Stimulated activated CD8-positive, alpha-beta memory T cell treated with anti-CD3 and anti-CD28 coated beads, Interleukin-4, amount 100 ng/mL, for 4 hours (primary cell): ENCODE results near the gene NT5M.

Experiments used
- DNase-seq, 2 donors: peaks; one replicate each; pipeline ENCODE4 v3.0.0-alpha.2; 2020; ENCODE audit warnings: low read depth in 2 of 2, low spot score in 1 of 2

NT5M gene

GRCh38 chr17:17343160-17343735 is 40.1 kb downstream of the NT5M start:
- no peak for DNase-seq

- no peak for DNase-seq
Measured at GRCh38 chr17:17343896-17344506, 40.8 kb downstream of the NT5M start.

GRCh38 chr17:17344507-17345293 is 41.5 kb downstream of the NT5M start:
- no peak for DNase-seq

- DNase-seq: no peak
Measured at GRCh38 chr17:17345294-17345597, 42.1 kb downstream of the NT5M start.

GRCh38 chr17:17345686-17346427 is 42.7 kb downstream of the NT5M start:
- DNase-seq: no peak

GRCh38 chr17:17346428-17347233 is 43.5 kb downstream of the NT5M start:
- DNase-seq: no peak

- DNase-seq: no peak
Measured at GRCh38 chr17:17347234-17347955, 44.2 kb downstream of the NT5M start.

- DNase-seq: no peak
Measured at GRCh38 chr17:17347956-17348871, 45.0 kb downstream of the NT5M start.

GRCh38 chr17:17348872-17349723 is 45.9 kb downstream of the NT5M start:
- no peak for DNase-seq

GRCh38 chr17:17349724-17350106 is 46.5 kb downstream of the NT5M start:
- no peak for DNase-seq

- no peak for DNase-seq
Measured at GRCh38 chr17:17350491-17351355, 47.5 kb downstream of the NT5M start.

- DNase-seq: no peak
Measured at GRCh38 chr17:17351356-17351891, 48.3 kb downstream of the NT5M start.

- DNase-seq: no peak
Measured at GRCh38 chr17:17351901-17352781, 49.0 kb downstream of the NT5M start.

- no peak for DNase-seq
Measured at GRCh38 chr17:17352836-17353624, 49.9 kb downstream of the NT5M start.
